GM18511 (cell line): ENCODE data around the gene NDE1.

Experiments
- ATAC-seq: cut with Tn5 transposase; IDR thresholded peaks from one replicate; pipeline ENCODE4 v1.9.1; 2021; ENCODE audit warnings: mild to moderate bottlenecking, moderate library complexity; ENCODE audit not compliant: unreplicated experiment

NDE1 gene

GRCh38 chr16:15732416-15732815 is 82.4 kb downstream of the NDE1 start:
- no peak for ATAC-seq

- ATAC-seq, result no peak
Measured at GRCh38 chr16:15735610-15736009, 85.6 kb downstream of the NDE1 start.

GRCh38 chr16:15736529-15736928 is 86.5 kb downstream of the NDE1 start:
- no peak for ATAC-seq

GRCh38 chr16:15737140-15737644 is 87.1 kb downstream of the NDE1 start:
- ATAC-seq, result no peak

GRCh38 chr16:15739464-15739863 is 89.4 kb downstream of the NDE1 start:
- ATAC-seq, result no peak

GRCh38 chr16:15739950-15740349 is 89.9 kb downstream of the NDE1 start:
- no peak for ATAC-seq

GRCh38 chr16:15741207-15741871 is 91.3 kb downstream of the NDE1 start:
- no peak for ATAC-seq

GRCh38 chr16:15742716-15743115 is 92.7 kb downstream of the NDE1 start:
- ATAC-seq, result no peak

- ATAC-seq, result no peak
Measured at GRCh38 chr16:15743657-15744056, 93.6 kb downstream of the NDE1 start.

GRCh38 chr16:15746332-15746731 is 96.3 kb downstream of the NDE1 start:
- ATAC-seq, result no peak

- ATAC-seq, result no peak
Measured at GRCh38 chr16:15747937-15748336, 97.9 kb downstream of the NDE1 start.

GRCh38 chr16:15748654-15749053 is 98.6 kb downstream of the NDE1 start:
- no peak for ATAC-seq

- no peak for ATAC-seq
Measured at GRCh38 chr16:15749371-15749770, 99.3 kb downstream of the NDE1 start.

- ATAC-seq, result no peak
Measured at GRCh38 chr16:15749985-15750384, 99.9 kb downstream of the NDE1 start.

- ATAC-seq, result no peak
Measured at GRCh38 chr16:15751940-15752339, 101.9 kb downstream of the NDE1 start.

GRCh38 chr16:15752717-15753488 is 102.9 kb downstream of the NDE1 start:
- ATAC-seq, result no peak

GRCh38 chr16:15754821-15755534 is 104.9 kb downstream of the NDE1 start:
- no peak for ATAC-seq

- ATAC-seq, result no peak
Measured at GRCh38 chr16:15757077-15757386, 107.0 kb downstream of the NDE1 start.

GRCh38 chr16:15757630-15758251 is 107.7 kb downstream of the NDE1 start:
- no peak for ATAC-seq

GRCh38 chr16:15759070-15759469 is 109.0 kb downstream of the NDE1 start:
- ATAC-seq, result no peak

GRCh38 chr16:15760129-15760528 is 110.1 kb downstream of the NDE1 start:
- ATAC-seq, result no peak
